Fibroblast of lung (primary cell): Measurements from ENCODE around the gene ALKBH3.

Experiments
- CTCF ChIP-seq, 2 donors: IDR thresholded peaks in 1 of 2; conservative IDR thresholded peaks in 1 of 2; 1 replicate in 1 of 2; 2 replicates in 1 of 2; pipeline ENCODE4 v1.5.1; 2011 to 2012; ENCODE audit warnings: low read length in 2 of 2, control low read depth in 1 of 2, inconsistent platforms in 1 of 2, low read depth in 1 of 2, mild to moderate bottlenecking in 1 of 2
- EZH2 ChIP-seq: IDR thresholded peaks from 2 replicates; pipeline ENCODE4 v1.5.1; 2012; ENCODE audit warnings: low read length, control low read depth, mild to moderate bottlenecking; ENCODE audit errors: missing control alignments

DNA sequence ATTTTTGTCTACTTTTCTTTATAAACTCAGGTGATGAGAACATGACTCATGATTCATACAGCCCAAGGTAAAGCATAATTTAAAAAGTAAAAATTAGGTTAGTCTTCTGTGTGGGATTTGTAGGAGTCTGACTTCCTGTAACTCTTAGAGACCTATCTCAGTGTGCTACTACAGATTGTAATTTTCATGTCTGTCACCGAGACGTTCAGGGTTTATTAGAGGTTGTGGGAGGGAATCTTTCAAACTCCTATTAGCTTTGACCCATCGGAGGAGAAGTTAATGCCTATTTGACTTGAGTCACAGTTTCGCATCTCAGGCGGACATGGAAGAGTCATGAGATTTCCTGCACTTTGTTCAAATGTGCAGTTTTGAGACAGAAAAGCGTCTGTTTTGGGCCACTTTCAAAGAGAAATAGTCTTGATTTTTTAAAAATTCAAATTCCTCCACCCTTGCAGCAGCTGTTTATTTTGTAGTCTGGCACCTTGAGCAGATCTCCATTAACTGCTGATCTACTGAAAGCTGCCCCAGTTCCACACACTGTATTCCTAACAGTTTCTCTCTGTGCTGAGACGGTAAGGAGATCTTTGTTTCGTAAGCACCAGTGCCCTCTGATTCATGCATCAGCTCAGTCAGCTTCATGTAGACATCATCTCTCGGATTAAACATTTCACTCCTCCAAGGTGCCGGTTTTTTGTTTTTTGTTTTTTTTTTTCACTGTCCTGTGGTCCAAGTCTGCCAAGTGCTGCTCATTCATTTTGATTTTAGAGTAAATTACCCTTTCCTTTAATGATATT lies 24.3 kb downstream of the ALKBH3 start:
- TF ChIP-seq CTCF (conservative IDR thresholded peaks at IDR 0.05 in 1 of 2, IDR thresholded peaks at IDR 0.05 in 1 of 2; ENCODE audit: low read depth in 1 of 2, low read length in 2 of 2) (no peak), EZH2 (no peak)
